Activated CD8-positive, alpha-beta memory T cell treated with anti-CD3 and anti-CD28 coated beads, Interleukin-2, amount 50 U/mL, for 24 hours (primary cell): Measurements from ENCODE around the gene CAPN5.

Source experiments
- DNase-seq: peaks from one replicate; pipeline ENCODE4 v3.0.0-alpha.2; 2020; ENCODE audit errors: extremely low read depth

Gene CAPN5

DNA sequence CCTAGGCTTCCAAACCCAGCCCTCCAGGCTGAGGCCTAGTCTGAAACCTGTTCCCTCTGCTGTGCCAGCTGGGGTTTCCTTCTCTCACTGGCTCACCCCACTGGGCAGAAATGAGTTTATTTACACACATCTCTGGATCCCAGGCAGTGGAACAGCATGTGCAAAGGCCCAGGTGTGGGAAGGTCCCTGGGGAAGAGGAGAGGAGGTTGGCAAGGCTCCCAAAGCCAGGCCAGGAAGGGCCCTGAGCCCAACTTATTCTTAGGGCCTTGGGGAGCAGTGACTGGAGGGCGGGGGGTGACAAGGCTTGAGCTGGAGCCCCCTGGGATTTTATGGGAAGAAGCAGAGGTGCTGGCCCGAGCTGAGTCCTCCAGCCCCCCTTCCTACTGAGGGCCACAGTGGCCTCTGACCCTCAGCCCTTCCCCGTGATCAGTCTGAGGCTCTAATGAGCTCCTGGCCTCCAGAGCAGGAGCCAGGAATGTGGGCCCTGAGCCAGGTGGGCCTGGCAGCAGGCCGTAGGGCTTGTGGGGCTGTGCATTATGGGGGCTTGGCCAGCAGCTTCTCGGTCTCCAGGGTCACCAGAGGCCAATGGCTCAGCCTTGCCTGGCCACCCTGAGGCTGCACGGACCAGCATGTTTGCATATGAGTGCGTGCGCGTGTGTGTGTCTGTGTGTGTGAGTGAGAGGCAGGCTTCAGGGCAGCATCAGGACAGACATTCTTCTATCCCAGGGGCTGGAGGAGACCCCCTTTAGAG lies 64.2 kb downstream of the CAPN5 start:
- no peak for DNase-seq

- no peak for DNase-seq
These were observed 64.8 kb downstream of the CAPN5 start for GRCh38 chr11:77131560-77131959.

- DNase-seq: no peak
These were observed 68.3 kb downstream of the CAPN5 start for GRCh38 chr11:77135069-77135468.

- DNase-seq: no peak
These were observed 69.3 kb downstream of the CAPN5 start for GRCh38 chr11:77136074-77136473.

- no peak for DNase-seq
These were observed 70.1 kb downstream of the CAPN5 start for GRCh38 chr11:77136784-77137420.

DNA sequence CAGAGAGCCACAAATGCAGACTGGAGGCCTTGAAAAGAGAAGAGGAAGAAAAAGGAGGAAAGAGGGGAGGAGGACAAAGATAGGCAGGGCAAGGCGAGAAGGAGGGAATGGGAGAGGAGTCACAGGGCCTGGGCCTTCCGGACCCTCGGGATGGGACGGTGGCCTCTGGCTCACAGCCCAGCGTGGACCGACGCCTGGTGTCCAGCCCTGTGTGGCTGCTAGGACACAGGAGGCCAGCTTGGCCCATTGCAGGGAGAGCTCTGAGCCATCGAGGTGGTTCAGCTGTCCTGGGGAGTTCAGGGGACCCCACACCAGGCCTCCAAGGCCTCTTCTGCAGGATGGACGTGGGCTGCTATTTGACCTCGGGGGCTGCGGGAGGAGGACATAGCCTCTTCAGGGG lies 70.7 kb downstream of the CAPN5 start:
- DNase-seq: no peak

DNA sequence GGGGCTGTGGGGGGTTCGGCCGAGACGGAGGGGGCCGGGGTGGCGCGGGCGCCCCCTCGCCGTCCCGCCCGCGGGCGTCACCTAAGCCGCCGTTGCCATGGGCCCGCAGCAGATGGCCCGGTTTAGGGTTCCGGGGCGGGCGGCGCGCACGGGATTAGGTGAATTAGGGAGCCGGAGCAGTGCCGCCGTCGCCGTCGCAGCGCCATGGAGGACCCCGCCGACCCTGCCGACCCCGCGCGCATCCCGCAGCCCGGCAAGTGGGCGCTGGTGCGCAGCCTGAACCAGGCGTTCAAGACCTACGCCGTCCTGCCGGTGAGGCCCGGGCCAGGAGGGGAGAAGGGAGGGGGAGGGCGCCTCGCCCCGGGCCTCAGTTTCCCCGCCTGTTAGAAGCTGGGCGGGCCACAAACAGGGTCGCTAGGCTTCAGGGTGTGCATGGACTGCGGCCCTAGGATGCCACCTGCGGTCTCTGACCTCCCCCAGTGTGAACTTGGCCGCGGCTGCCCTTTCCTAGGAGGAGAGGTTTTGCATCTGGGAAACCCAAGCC lies 71.4 kb downstream of the CAPN5 start:
- DNase-seq: no peak

GRCh38 chr11:77139201-77139600 lies 72.4 kb downstream of the CAPN5 start:
- DNase-seq: no peak

GRCh38 chr11:77140231-77140851 lies 73.6 kb downstream of the CAPN5 start:
- DNase-seq: no peak

DNA sequence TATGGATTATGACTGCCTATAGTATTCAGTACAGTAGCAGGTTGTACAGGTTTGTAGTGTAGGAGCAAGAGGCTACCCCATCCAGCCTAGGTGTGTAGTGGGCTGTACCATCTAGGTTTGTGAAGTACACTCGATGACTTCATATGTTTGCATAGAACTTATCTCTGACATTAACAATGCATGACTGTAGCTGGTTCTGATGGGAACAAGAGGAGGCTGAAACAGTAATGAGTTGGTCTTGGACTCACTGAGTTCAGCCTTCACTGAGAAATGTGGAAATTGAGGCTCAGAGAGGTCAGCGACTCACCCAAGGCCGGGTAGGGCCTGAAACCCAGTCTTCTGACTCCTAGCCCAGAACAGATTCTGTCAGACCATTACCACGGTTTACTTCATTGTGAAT lies 74.3 kb downstream of the CAPN5 start:
- no peak for DNase-seq

DNA sequence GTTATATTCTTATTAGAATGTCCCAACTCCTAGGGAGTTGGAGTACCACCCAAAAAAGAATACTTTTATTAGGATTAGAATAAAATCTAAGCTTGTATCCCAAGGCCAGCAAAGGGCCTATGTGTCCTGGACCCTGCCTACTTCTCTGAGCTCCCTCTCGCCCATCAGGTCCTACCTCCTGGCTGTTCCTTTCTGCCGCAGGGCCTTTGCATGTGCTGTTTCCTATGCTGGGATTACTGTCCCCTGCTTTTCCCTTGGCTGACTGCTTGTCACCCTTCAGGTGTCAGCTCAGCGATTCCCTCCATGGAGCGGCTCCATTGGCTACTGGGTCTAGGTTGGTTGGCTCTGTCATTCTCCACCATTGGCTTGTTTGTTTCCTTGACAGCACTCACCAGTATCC lies 74.7 kb downstream of the CAPN5 start:
- no peak for DNase-seq

GRCh38 chr11:77142091-77142975 lies 75.6 kb downstream of the CAPN5 start:
- DNase-seq: no peak

DNA sequence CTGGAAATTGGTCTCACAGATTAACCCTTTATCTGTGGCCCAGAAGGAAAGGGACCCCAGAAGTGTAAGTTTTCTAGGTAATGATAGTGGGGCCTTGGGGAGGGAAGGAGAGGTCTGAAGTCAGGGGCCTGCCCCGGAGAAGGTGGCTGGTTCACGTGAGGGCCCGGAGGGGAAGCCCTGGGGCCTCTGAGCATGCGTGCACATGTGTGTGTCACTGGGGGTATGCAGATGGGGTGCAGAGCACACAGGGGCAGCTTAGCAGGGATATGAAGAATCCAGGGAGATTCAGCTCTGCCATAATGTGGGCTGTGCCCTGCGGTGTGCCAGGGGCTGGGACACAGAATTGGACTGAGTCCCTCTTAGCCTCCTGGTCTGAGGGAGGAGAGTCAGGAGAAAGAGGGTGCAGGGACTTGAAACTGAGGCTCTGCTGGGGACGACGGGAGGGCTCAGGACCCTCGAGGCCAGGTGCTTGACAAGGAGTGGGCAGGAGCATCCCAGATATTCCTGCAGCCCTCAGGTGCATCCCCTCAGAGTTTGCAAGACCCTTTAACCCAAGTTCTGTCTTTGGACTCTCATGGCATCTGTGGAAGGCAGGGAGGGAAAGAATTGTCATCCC lies 76.7 kb downstream of the CAPN5 start:
- DNase-seq: no peak

- DNase-seq: no peak
These were observed 77.6 kb downstream of the CAPN5 start for GRCh38 chr11:77144196-77144856.

DNA sequence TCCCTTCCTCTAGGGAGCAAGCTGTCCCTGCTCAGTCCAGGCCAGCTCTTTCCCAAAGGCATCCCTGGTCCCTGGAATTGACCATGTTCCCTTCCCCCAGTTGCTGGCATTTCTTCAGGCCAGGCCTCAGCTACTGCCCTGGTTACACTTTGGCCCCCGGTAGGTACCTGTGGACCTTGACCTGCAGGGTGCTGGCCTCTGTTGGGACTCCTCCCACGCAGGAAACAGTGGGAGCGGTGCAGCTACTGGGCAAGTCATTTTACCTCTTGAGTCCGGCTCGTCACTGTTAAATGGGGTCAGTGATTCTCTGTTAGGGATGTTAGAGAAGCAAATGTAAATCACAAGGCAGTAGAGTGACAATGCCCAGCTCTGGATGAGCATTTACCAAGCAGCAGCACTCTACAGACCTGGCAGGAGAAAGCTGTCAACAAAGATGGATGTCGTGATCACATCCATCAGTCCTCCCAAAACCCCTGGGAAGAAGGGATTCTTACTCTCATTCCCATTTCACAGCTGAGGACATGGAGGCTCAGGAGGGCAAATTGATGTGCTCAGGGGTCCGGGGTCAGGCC lies 78.2 kb downstream of the CAPN5 start:
- DNase-seq: no peak

DNA sequence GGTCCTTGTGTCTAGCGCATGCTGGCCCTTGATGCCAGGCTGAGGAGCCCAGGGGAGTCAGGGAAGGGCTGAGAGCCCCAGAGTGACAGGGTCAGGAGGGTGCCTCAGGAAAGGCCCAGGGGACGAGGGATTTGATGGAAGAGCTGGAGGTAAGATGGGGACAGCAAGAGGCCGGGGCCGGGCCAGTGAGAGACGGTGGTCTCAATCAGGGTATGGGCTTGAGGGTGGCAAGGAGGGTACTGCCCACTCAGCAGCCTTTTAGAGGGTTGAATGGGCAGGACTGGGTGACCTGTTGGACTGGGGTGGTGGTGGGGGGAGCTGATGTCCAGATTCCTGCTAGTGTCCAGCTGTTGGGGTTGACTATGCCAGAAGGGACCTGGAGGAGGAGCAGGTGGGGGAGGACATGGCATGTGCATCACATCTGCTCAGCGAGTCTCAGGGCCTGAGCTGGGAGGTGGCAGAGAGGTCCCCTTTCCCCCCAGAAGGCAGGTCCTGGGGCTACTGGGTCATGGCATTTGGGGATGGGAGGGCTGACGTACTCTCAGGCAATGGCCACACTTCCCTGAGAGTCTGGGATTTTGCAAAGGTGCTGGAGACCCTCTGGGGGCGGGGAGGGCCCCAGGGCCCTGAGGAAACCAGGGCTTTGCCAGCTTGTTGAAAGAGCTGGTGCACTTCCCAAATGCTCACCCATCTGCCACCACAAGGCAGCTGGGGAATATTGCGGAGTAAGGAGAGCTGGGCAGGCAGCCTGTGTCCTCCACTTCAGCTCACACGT lies 79.7 kb downstream of the CAPN5 start:
- DNase-seq: no peak

DNA sequence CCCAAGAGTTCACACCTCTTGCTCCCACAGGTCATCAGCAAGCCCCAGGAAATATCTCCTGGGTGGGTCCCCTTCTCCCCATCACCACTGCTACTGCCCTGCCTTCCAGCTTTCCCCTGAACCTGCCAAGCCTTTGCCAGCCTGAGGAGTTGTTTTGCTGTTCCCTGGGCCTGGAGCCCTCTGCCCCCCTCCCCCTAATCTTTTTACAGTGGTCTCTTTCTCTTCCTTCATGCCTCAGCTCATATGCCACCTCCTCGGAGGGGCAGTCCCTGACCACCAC lies 80.2 kb downstream of the CAPN5 start:
- DNase-seq: no peak

GRCh38 chr11:77147668-77148321 lies 81.0 kb downstream of the CAPN5 start:
- DNase-seq: no peak

DNA sequence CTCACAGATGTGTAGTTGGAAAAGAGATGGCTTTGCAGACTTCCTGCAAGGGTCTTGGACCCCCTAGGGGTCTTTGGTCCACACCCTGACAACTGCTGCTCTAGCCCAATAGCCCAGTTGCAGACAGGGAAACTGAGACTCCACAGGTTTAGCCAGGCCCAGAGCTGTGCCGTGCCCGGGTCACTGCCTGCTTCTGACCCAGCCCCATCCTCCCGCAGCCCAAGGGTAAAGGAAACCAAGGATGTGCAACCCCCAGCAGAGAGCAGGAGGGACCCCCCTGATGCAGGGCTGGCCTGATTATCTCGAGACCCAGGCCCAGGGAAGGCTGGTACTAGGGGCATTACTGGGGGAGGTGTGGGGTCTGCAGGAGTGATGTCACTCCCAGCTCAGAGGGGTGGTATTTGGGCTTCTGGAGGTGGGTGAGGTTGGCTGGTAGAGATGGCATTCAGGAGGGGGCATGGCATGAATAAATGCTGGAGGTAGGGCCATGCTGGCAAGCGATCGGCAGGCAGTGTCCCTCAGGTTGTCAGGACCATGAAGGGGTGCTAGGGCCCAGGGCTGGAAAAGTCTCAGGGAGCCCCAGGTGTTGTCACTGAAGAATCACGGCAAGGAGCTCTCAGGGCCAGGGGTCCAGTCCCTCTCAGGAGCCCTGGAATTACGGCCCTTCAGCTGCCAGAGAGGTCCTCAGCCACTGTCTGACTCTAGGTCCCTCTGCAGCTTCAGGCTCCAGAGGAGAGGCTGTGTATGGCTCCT lies 82.4 kb downstream of the CAPN5 start:
- DNase-seq: no peak
